Activated CD4-positive, CD25-positive, alpha-beta regulatory T cell treated with anti-CD3 and anti-CD28 coated beads, Interleukin-2, amount 50 U/mL, for 24 hours (primary cell): ENCODE results near the gene ORAI2.
"Not testable (repeated sequence)": the region's sequence is repeated elsewhere in the genome, so short reads cannot be mapped to it uniquely, and the experiment has no call there.

Experiments used
- ATAC-seq, 2 donors: fragments of 150-1000 bp; cut with Tn5 transposase; one replicate each; pipeline ENCODE4 v1.10.0; 2021; ENCODE audit warnings: mild to moderate bottlenecking in 1 of 2, moderate library complexity in 1 of 2

The ORAI2 gene

GRCh38 chr7:102505298-102506185, 72.2 kb downstream of the ORAI2 start:
- not testable (repeated sequence) for ATAC-seq
